GM19324 (cell line): ENCODE results near the gene BRD3OS.
"Not testable (repeated sequence)": the region's sequence is repeated elsewhere in the genome, so short reads cannot be mapped to it uniquely, and the experiment has no call there.

Experiments
- ATAC-seq: cut with Tn5 transposase; IDR thresholded peaks from one replicate; pipeline ENCODE4 v1.9.1; 2021; ENCODE audit warnings: mild to moderate bottlenecking, moderate library complexity; ENCODE audit not compliant: unreplicated experiment, low FRiP score

Gene BRD3OS

DNA sequence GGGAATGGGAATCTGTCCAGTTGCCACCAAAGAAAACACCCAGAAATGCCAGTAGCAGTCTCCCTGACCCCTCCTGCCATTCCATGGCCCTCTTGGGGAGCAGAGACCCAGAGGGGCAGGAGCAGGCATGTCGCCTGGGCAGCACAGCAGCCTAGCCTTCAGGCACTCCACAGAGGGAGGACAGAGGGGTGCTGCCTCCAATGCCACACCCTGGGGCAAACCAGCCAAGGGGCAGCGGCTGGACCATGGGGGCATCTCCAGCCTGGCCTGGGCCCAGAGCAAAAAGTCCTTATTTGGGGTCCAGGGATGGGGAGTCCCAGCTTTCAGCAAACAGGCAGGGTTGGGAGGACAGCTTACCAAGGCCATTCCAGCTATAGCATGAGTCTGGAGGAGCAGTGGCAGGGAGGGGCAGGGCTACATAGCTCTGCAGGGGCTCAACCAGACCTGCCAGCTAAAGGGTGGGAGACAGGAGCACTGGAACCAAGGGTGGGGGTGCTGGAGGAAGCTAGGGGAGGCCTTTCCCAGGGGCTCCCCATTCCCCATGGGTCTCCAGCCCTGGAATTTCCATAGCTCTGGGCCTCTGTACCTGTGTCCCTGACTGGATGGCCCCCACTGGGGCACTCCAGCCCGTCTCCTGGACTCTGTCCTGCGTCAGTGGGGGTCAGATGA, 35.9 kb downstream of the BRD3OS start:
- no peak for ATAC-seq

DNA sequence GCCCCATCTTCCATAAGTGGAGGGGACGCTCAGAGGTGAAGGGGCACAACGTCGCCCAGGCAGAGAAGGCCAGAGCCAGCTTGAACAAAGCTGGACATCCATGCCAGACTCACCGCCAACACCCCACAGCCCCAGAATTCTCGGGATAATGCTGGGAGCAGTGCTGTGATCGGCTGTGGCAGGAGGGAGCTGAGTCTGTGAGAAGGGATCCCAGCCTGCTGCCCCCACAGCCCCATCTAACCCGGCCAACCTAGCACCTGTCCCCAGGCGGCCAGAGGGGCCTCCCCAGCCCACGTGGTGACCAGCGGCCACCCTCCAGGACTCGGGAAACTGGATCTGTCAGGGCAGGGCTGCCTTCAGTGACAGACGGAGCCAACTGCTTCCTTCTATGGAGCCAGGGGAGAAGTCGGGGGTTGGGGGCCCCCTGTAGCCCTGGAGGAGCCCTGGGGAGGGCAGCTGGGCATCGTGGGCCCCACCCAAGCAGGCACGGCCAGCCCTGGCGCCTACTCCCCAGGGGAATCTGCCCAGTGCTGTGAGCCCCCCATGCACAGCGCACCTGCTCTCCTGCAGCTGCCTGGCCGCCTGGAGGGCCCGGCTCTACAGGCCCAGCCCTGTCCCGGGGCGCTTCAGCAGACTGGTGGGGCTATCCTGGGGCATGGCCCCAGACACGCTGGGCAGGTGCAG, 36.5 kb downstream of the BRD3OS start:
- no peak for ATAC-seq

DNA sequence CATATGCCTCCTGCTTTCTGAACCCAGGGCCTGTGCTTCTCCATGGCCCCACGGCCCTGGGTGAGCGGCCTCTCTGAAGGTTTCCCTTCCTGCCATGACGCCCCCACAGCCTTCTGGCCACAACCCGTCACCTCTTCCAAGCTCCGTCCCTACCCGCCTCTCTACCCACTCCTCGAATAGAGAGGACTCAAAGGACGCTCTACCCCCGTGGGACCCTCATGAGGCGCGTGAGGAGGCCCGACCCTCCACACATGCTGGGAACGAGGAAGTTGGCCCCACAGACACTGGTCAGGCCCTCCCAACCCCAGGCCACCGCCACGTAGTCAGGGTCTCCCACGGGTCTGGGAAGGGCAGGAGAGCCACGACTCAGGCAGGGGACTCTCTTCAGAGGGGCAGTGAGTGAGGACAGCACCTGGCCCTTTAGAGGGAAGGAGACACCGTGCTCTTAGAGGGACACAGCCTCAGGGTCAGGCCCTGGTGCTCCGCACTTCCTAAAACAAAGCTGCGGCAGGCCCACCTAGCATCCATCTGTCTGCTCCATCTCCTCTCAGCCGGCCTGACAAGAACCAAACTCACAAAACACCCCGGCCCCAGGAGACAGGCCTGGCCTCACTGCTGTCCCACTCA, 37.3 kb downstream of the BRD3OS start:
- no peak for ATAC-seq

DNA sequence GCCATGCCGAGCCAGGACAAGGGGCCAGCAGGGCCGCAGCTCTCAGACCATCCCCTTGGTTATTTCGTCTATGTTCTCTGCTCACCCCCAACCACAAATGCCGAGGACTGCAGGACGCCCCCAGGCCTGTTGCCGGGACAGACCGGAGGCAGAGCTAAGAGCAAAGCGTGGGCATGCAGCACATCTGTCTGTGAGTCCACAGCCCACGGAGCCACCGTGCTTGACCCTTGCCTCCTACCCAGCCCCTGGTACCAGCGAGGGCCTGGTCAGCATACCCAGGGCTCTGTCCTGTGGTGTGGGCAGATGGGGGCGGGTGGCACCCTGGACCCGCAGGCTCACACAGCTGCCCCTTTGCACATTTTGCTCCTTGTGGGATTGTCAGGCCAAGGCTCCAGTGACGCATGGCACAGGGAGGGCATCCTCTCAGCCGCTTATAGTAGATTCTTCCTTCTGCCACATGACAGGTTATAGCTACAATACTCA, 37.8 kb downstream of the BRD3OS start:
- no peak for ATAC-seq

DNA sequence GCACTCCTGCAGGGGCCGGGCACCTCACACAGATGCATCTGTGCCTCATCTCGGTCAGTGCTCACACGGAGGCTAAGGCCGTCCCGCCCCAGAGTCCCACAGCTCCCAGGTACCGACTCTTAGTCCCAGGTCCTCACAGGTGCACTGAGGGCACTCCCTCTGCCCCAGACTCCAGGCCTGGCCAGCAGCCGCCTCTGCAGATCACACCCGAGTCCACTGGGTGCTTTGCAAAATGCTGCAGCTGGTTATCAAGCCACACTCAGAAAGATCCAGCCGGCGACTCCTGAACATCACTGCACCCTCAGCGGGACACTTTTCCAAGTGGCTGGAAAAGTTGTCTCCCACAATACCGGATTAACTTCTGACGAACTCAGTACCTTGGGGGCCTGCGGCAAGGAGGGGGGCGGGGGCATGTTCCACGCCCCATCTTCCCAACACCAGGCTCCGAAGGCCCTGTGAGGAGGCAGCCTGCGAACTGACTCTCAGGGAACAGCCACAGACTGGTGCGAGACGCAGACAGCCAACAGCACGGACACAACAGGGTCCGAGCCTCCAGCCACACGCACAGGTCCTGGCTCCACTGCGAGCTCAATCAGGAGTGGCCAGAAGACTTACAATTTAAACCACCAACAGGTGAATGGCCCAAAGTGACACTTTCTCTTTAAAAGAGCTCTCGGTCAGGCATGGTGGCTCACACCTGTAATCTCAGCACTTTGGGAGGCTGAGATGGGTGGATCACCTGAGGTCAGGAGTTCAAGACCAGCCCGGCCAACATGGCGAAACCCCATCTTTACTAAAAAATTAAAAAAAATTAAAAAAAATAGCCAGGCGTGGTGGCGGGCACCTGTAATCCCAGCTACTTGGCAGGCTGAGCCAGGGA, 38.5 kb downstream of the BRD3OS start:
- ATAC-seq: no peak

DNA sequence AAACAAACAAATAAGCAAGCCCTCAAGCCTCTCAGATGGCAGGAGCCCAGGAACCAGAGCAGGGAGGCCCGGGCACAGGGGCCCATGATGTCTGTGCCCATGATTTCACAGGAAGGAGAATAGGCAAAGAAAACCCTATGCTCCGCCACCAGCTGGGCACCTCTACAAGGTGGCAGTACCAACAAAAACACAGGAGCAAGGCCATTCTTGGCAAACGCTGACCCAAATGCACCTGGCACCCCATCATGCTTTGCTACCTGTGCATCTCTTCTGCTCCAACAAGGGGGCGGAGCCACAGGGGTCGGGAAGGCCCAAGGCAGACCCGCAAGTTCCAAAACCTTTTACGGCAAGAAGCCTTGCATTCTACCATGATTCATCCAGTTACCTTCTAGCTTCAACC, 39.4 kb downstream of the BRD3OS start:
- ATAC-seq: no peak

DNA sequence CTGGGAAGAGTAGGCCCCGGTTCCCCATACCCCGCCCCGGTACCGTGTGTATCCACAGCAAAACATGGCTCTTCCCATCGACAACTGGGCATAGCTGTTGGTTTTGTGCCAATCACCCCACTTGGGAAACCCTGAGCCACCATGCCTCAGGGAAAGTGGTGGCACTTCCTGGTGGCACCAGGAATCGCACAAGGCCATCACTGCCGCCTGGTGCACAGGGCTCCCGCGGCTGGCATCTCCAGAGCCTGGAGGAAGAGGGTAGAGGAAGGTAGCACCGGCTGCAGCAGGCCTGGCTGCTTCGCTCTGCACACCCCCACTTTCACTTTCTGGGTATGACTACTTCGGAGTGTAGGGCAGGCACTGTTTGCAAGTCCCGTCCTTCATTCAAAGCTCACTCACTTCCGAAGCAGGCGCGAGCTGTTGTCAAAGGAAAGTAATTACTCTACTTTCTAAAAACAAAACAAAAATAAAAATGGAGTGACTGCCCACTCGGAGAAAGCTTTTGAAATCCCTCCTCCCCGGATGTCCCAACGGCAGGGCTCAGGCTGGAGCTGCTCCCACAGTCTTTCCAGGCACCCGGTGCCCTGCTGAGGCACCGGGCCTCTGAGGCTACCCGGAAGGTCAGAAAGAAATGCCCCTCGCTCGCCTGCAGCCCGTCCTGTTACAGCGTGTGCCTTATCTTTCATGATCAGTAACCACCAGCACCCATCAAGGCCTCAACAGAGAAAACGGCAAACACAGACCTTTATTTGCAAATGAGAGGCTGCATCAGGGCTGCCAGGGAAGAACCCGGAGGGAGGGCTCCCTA, 40.5 kb downstream of the BRD3OS start:
- ATAC-seq: no peak

DNA sequence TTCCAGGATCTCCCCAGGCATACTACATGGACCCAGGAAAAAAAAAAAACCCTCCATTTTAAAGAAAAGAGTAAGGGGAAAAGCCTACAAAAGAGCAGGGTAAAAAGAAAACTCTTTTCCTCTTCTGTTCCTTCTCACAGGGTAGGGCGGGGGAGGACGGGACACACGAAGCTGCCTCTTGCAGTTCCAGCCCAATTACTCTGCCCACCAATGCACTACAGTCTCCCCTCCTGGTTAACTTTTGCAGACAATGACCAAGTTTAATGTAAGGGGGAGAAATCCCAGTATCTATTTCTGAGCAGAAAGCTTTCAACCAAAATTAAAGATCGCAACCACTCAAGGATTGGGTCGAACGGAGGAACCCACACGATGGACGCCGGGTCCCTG, 41.2 kb downstream of the BRD3OS start:
- no peak for ATAC-seq

DNA sequence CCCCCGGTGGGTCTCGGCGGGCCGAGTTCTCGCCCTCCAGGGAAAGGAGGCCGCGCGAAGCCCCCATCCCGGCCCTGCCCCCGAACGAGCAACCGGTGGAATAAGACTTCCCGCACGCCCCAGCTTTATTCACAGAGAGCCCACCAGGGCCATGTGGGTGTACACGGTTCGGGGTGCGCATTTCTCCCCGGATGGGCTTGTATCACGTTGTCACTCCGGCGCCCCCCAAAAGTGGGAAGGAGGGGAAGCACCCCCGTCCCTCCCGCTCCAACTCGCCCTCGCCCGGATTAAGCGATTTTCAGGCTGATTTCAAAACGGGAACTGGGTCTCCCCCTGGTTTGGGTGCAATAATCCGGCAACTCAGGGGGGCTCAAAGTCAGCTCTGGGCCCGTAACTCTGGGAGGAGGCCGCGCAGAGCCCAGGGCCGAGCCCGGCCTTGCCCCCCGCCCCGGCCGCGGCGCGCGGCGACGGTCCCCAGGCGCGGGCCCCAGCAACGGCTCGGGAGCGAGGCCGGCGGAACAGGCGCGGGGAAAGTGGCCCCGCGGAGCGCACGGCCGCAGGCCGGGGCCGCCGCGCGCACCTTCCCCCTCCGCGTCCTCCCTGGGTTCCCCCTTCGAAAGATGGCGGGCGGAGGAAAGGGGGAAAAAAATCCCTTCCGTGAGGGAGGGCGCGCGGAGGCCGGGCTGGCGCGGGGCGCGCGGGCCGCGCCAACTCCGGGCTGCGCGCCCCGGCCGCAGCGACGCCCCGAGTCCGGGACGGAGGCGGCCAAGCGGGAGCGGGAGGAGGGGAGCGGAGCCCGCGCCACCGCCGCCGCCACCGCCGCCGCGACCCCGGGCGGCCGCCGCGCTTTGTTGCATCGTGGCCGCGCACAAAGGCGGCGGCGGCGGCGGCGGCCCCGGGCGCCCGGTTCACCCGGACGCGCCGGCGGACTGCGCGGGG, 41.9 kb downstream of the BRD3OS start:
- peak; percentile 11 for ATAC-seq

DNA sequence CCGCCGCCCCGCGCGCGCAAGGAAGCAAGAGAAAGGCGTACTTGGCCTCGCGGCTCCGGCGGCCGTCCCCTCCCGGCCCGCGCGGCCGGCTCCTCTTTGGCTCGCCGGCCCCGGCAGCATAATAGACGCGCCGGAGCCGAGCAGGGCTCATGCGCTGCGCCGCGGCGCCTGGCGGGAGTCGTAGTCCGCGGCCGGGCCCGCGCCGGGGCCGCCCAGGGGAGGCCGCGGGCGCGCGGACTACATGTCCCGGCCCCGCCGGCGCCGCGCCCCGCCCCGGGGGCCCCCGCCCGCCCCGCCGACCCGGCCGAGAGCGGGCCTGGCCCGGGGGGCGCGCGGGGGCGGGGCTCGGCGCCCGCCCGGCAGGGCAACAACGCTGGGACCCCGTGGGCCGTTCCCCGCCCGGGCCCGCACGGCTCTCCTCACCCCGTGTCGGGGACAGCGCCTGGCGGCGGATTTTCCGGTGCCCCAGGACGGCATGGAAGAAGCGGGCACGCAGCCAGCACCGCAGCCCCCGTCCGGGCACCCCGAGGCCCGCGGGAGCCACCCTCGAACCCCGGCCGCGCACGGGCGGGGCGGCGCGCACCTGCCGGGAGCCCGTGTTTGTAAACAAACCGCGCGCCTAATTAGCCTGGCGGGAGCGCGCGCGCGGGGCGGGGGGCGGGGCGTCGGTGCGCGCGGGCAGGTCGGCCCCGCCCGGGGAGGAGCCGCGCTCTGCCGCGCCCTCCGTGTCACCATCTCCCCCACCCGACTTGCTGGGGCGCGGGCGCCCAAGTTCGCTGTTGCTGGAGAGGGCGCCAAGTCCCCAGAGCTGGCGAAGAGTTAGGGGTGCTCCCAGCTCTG, 42.8 kb downstream of the BRD3OS start, which contains the start of gene BRD3:
Gene BRD3 (minus strand): TSS at position 123 of the 840 bp plus-strand sequence. CDS start 14,549 bp downstream, outside the sequence.
- peak; percentile 76 for ATAC-seq

DNA sequence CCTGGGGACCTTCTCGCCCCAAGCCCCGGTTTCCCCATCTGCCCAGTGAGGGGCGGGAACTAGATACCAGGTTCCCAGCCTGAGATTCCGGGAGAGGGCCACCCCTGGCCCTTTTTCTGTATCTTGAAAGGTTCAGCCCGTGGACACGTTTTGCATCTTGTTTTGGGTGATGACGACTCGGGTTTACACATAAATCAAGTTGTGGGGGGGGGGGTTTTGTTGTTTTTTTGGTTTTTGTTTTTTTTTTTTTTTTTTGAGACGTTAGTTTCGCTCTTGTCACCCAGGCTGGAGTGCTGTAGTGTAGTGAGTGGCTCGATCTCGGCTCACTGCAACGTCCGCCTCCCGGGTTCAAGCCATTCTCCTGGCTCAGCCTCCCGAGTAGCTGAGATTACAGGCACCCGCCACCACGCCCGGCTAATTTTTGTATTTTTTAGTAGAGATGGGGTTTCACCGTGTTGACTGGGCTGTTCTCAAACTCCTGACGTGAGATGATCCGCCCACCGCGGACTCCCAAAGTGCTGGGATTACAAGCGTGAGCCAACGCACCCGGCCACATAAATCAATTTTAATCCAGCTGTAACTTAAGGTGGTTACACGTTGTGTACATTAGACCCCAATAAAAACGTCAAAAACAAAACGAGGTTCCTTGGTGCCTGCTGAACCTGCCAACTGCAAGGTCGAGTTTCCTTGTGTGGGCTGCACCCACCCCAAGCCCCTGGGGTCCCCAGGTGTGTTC, 43.6 kb downstream of the BRD3OS start:
- ATAC-seq: no peak

DNA sequence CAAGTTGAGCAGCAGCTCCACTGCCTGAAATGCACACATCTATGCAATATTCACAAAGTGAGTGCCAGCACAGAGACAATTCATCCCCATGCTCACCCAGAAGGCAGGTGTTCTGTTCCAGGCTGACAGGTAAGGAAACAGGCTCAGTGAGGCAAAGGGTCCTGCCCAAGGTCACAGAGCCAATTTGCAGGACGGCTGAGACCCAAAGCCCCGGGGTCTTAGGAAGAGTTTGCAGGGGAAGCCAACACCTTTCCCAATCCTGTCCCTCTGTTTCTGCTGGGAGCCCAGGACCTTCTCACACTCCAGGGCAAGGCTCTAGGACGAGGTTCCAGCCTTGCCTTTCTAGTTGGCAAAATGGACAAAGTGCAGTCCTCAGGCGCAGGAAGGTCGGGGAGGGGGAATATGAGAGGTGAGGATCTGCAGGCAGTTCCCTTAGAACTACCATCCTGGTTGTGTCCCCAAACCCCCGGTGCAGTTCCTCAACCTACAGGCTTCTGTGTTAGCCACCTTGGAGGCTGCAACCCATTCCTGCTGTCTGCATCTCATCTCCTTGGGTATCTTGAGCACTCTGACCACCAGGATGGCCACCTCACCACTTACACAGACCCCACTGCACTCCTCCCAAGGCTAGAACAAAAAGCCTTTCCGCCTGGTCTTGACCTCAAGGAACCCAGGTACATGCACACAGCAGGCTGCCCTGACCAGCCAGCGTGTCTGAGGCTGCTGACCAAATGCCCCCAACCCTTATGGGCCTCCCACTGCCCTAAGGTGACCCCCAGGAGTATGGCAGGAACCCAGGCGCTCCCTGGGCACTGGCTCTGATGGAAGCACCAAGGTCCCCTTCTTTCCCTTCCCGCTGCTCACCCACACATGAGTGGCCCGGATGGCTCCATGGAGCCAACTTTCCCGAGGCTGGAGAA, 44.5 kb downstream of the BRD3OS start:
- ATAC-seq: no peak

DNA sequence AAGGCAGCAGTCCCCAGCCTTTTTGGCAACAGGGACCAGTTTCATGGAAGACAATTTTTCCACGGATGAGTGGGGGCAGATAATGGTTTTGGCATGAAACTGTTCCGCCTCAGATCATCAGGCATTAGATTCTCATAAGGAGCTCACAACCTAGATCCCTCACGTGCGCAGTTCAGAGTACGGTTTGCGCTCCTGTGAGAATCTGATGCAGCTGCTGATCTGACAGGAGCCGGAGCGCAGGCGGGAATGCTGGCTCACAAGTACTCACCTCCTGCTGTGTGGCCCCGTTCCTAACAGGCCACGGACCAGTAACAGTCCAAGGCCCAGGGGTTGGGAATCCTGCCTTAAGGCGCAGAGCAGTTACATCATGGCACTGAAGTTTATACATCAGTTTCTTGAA, 45.9 kb downstream of the BRD3OS start:
- ATAC-seq: no peak

DNA sequence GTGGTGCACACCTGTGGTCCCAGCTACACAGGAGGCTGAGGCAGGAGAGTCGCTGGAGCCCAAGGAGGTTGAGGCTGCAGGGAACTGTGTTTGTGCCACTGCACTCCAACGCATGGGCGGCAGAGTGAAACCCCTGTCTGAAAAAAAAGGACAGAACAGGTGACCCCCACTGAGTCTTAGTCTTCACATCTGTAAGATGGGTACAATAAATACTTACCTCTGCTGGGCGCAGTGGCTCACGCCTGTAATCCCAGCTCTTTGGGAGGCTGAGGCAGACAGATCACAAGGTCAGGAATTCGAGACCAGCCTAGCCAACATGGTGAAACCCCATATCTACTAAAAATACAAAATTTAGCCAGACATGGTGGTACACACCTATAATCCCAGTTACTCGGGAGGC, 47.4 kb downstream of the BRD3OS start:
- ATAC-seq: not testable (repeated sequence)

DNA sequence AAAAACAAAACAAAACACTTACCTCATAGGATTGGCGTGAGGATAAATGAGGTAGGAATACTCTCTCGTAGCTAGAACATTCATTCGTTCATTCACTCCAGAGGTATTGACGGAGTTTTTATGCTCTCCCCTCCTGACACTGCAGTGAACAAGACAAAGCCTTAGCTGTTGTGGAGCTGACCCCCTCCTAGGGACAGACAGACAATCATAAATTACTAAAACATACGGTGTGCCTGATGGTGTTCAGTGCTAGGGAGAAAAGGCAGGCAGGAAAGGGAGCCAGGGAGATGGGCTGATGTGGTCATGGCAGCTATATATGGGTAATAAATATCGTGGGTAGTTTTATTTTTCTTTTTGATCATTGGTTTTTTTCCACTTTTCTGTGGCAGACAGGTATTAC, 48.2 kb downstream of the BRD3OS start:
- ATAC-seq: no peak

DNA sequence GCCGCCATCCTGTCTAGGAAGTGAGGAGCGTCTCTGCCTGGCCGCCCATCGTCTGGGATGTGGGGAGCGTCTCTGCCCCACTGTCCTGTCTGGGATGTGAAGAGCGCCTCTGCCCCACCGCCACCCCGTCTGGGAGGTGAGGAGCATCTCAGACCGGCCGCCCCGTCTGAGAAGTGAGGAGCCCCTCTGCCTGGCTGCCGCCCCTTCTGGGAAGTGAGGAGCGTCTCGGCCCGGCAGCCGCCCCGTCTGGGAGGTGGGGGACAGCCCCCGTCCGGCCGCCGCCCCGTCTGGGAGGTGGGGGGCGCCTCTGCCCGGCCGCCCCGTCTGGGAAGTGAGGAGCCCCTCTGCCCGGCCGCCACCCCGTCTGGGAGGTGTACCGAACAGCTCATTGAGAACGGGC, 50.4 kb downstream of the BRD3OS start:
- ATAC-seq: not testable (repeated sequence)
